Endothelial cell of umbilical vein (primary cell): ENCODE data around the gene NSD2. TPM values are rescaled to one million over a fixed set of nuclear protein-coding genes. Genes with fewer than 3 reads are reported as not detected.

Experiments used
- BruUV-seq: library from RNA; stranded (reverse); fragments of 400-500 nt; replicated peaks from 2 replicates; lab custom pipeline; 2021; lab: Mats Ljungman, UMichigan
- CTCF ChIA-PET: fragments of 300-600, 350-600 bp; sonication (Branson Sonifier 250); formaldehyde crosslinking; loops from one replicate; lab custom pipeline; 2021; ENCODE audit warnings: antibody characterized with exemption, inconsistent platforms; lab: Charles Lee
- POLR2A ChIA-PET: fragments of 300-600, 350-600 bp; sonication (Branson Sonifier 250); formaldehyde crosslinking; loops from one replicate; lab custom pipeline; 2021; ENCODE audit warnings: antibody characterized with exemption, inconsistent platforms; lab: Charles Lee
- DNase-seq: peaks from one replicate; pipeline ENCODE4 v3.0.0-alpha.2; 2011; ENCODE audit warnings: low read depth, low spot score
- FAIRE-seq: peaks from 2 replicates; lab custom pipeline; 2011; peaks lifted over from hg19 to GRCh38; lab: Jason Lieb, UNC
- H2AFZ ChIP-seq: 2 replicates; pipeline ENCODE4 v1.6.0; 2012; ENCODE audit warnings: low read depth, low read length, control low read depth, inconsistent platforms
- H3K27ac ChIP-seq: 2 replicates; pipeline ENCODE4 v1.5.1; 2011; ENCODE audit warnings: low read depth, mild to moderate bottlenecking, control low read depth, low read length, moderate library complexity; ENCODE audit not compliant: insufficient read depth
- H3K27me3 ChIP-seq, 2 experiments: 2 replicates each; pipeline versions ENCODE4 v1.6.0 to v1.6.1; 2011; ENCODE audit warnings: low read length in 2 of 2, mixed read lengths in 1 of 2; ENCODE audit not compliant: control insufficient read depth in 2 of 2, insufficient read depth in 2 of 2
- H3K36me3 ChIP-seq, 2 experiments: 2 replicates in 1 of 2; 3 replicates in 1 of 2; pipeline ENCODE4 v1.5.1; 2011; ENCODE audit warnings: low read length in 2 of 2, mild to moderate bottlenecking in 1 of 2, moderate library complexity in 1 of 2; ENCODE audit not compliant: control insufficient read depth in 2 of 2, insufficient read depth in 2 of 2; ENCODE audit errors: extremely low read depth in 1 of 2
- H3K4me1 ChIP-seq: 3 replicates; pipeline ENCODE4 v1.5.1; 2011; ENCODE audit warnings: mild to moderate bottlenecking, low read length; ENCODE audit not compliant: control insufficient read depth, insufficient read depth; ENCODE audit errors: extremely low read depth
- H3K4me2 ChIP-seq: 2 replicates; pipeline ENCODE4 v1.6.1; 2011; ENCODE audit warnings: low read length, control low read depth, mixed read lengths; ENCODE audit not compliant: insufficient read depth
- H3K4me3 ChIP-seq, 3 experiments: fragments of 200-600 bp in 1 of 3; sonication (generic), shearing (Covaris generic) in 1 of 3; replicated peaks in 1 of 3; 2 replicates each; pipeline ENCODE4 v1.5.1; 2011 to 2016; ENCODE audit warnings: control low read depth in 3 of 3, low read length in 3 of 3, mild to moderate bottlenecking in 2 of 3, inconsistent platforms in 1 of 3, low read depth in 1 of 3, moderate library complexity in 1 of 3; ENCODE audit not compliant: insufficient read depth in 1 of 3
- H3K79me2 ChIP-seq: 2 replicates; pipeline ENCODE4 v1.6.0; 2012; ENCODE audit warnings: low read length, inconsistent platforms; ENCODE audit not compliant: control insufficient read depth, insufficient read depth
- H3K9ac ChIP-seq: replicated peaks from 2 replicates; pipeline ENCODE3; 2011; ENCODE audit warnings: low read length, control low read depth; ENCODE audit not compliant: insufficient read depth; ENCODE audit errors: extremely low read depth
- H3K9me1 ChIP-seq: replicated peaks from 3 replicates; pipeline ENCODE4 v1.6.0; 2011; ENCODE audit warnings: mild to moderate bottlenecking, low read length; ENCODE audit not compliant: control insufficient read depth, insufficient read depth; ENCODE audit errors: extremely low read depth
- H3K9me3 ChIP-seq: replicated peaks from 2 replicates; pipeline ENCODE4 v1.5.1; 2012; ENCODE audit warnings: low read length, inconsistent platforms; ENCODE audit not compliant: control insufficient read depth, insufficient read depth
- H4K20me1 ChIP-seq: replicated peaks from 2 replicates; pipeline ENCODE3; 2011; ENCODE audit warnings: mild to moderate bottlenecking, low read length; ENCODE audit not compliant: control insufficient read depth, insufficient read depth; ENCODE audit errors: extremely low read depth
- CTCF ChIP-seq, 2 donors: IDR thresholded peaks; 1 replicate in 1 of 2; 2 replicates in 1 of 2; pipeline ENCODE4 v1.5.1; 2011; ENCODE audit warnings: low read length in 2 of 2, mild to moderate bottlenecking in 2 of 2, moderate library complexity in 2 of 2, control low read depth in 1 of 2, inconsistent platforms in 1 of 2, low read depth in 1 of 2; ENCODE audit not compliant: insufficient read depth in 1 of 2; ENCODE audit errors: extremely low read depth in 1 of 2
- EZH2 ChIP-seq: IDR thresholded peaks from 2 replicates; pipeline ENCODE4 v1.6.1; 2012; ENCODE audit warnings: borderline replicate concordance, low read depth, mild to moderate bottlenecking, moderate library complexity, low read length, inconsistent platforms; ENCODE audit not compliant: severe bottlenecking
- FOS ChIP-seq: IDR thresholded peaks from 2 replicates; pipeline ENCODE4 v1.6.1; 2011; ENCODE audit warnings: mild to moderate bottlenecking, low read length, moderate library complexity, borderline replicate concordance; ENCODE audit not compliant: insufficient read depth
- GATA2 ChIP-seq: IDR thresholded peaks from 2 replicates; pipeline ENCODE4 v1.7.0; 2011; ENCODE audit warnings: low read depth, mild to moderate bottlenecking, moderate library complexity, mixed read lengths, low read length; ENCODE audit not compliant: insufficient read length, insufficient read depth
- JUN ChIP-seq: IDR thresholded peaks from 2 replicates; pipeline ENCODE4 v1.6.1; 2011; ENCODE audit warnings: borderline replicate concordance, low read depth; ENCODE audit not compliant: insufficient read length, insufficient read depth
- MYC ChIP-seq: IDR thresholded peaks from one replicate; pipeline ENCODE4 v1.6.1; 2011; ENCODE audit warnings: mild to moderate bottlenecking, low read depth, low read length
- POLR2A ChIP-seq: IDR thresholded peaks from 2 replicates; pipeline ENCODE4 v1.6.1; 2012; ENCODE audit warnings: low read depth, mild to moderate bottlenecking, control low read depth, low read length
- POLR2AphosphoS5 ChIP-seq: IDR thresholded peaks from 2 replicates; pipeline ENCODE4 v1.6.1; 2012; ENCODE audit warnings: low read depth, mild to moderate bottlenecking, control low read depth, low read length, moderate library complexity; ENCODE audit not compliant: insufficient read depth
- dilution Hi-C: fragments of 300-500 bp; cut with MboI; formaldehyde crosslinking; loops from one replicate; pipeline ENCODE4 v1.15.0; 2019; ENCODE audit warnings: low sequenced_read_pairs; ENCODE audit not compliant: extremely low pct_ligation_motif_present
- intact Hi-C: fragments of 100-400 bp; cut with micrococcal nuclease; formaldehyde crosslinking; loops from one replicate; pipeline ENCODE4 v1.10.0; 2022
- polyA plus RNA-seq, 4 experiments: library from polyadenylated mRNA; depleted of rRNA in 3 of 4; stranded (reverse) in 3 of 4; unstranded in 1 of 4; fragments of >200 nt; gene quantifications; 2 replicates each; pipeline versions ENCODE4 v1.2.1 to v1.2.3, GENCODE V29; 2011 to 2012; ENCODE audit warnings: missing spikeins in 1 of 4
- total RNA-seq: library from RNA; stranded (reverse); gene quantifications from 2 replicates; pipeline ENCODE4 v1.2.3, GENCODE V29; 2021
- TF ChIP-seq, protein P1 (sequence below): IDR thresholded peaks from 2 replicates; pipeline ENCODE4 v1.6.1; 2011; ENCODE audit not compliant: insufficient read depth, insufficient read length

The NSD2 gene
- total and polyA plus RNA-seq, 2 donors (not counting 3 experiments of a cell fraction or from before 2014, with no cell fraction given): 31.3 to 171 TPM

DNA sequence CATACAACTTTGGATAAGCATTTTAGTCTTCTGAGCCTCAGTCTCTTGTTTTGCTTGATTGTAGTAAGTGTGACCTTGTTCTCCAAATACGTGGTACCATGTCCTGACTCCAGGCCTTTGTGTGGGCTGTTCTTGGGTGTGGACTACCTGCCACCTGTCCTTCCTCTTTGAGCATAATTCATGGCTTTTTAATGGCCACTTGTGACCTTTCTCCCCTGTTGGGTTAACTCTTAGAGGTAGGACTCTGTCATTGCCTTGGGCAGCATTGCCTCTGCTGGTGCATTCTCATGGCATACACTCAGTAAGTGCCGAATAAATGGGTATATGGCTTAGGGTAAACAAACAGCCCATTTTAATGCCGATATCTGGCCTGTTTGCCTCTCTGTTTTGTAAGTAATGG, 3.0 kb downstream of the NSD2 start:
- CTCF ChIA-PET: interaction anchor here (2.6 to 4.8 kb wide), 2 partner anchors 13 to 25 kb away, joined by 8 to 28 read pairs; no protein-coding TSS in a partner anchor
- dilution Hi-C loops: no loop called here
- Histone ChIP-seq H4K20me1 (peaks cover 7% of the 10 kb centered on the region), H3K9ac (no peak overlapping the region), H3K4me3 (no peak overlapping the region), H3K9me3 (no peaks in the 10 kb centered on the region), H3K36me3 (no peaks in the 10 kb centered on the region), H3K27ac (no peak overlapping the region), H3K9me1 (no peaks in the 10 kb centered on the region), H2AFZ (no peak overlapping the region), H3K27me3 (no peaks in the 10 kb centered on the region), H3K79me2 (peaks cover 73% of the 10 kb centered on the region), H3K4me1 (peaks cover 17% of the 10 kb centered on the region), H3K4me2 (peak overlapping the region; percentile 9)
- no TSS peak for BruUV-seq
- FAIRE-seq (no peak), DNase-seq (no peak)
- intact Hi-C loops: no loop called here
- TF ChIP-seq MYC (no peak), POLR2A (no peak), GATA2 (no peak), EZH2 (no peak), FOS (no peak), JUN (no peak)
- POLR2A ChIA-PET: no interaction called here

DNA sequence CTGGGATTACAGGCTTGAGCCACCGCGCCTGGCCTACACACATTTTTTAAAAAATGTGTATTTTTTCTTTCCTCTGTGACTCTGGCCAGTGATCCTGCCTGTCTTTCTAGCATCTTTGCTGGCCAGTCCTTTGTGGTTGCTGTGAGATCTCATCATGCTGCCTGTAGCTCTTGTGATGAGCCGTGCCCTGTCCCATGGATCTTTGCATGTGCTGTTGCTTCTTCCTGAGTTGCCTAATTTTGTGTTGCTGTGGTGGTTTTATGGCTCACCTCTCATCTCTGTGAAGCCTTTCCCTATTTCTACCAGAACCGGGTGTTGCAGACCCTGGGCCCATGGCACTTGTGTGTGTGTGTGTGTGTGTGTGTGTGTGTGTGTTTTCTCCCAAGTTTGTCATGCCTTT, 8.3 kb downstream of the NSD2 start:
- CTCF ChIA-PET: interaction anchor here (0.6 to 0.8 kb wide), 2 partner anchors 19 to 21 kb away, joined by 3 read pairs; no protein-coding TSS in a partner anchor

More for the DNA sequence above, 8.3 kb downstream of the NSD2 start:
- no TSS peak for BruUV-seq
- Histone ChIP-seq H4K20me1 (peaks cover 8% of the 10 kb centered on the region), H3K9me1 (no peaks in the 10 kb centered on the region), H3K4me3 (no peak overlapping the region), H3K79me2 (peaks cover 97% of the 10 kb centered on the region), H3K4me2 (no peak overlapping the region), H3K36me3 (no peaks in the 10 kb centered on the region), H3K27me3 (no peaks in the 10 kb centered on the region), H2AFZ (no peak overlapping the region), H3K4me1 (no peaks in the 10 kb centered on the region), H3K27ac (no peak overlapping the region), H3K9me3 (no peaks in the 10 kb centered on the region), H3K9ac (no peak overlapping the region)
- POLR2A ChIA-PET: no interaction called here
- FAIRE-seq (no peak), DNase-seq (no peak)
- no peak for TF ChIP-seq CTCF (IDR thresholded peaks at IDR 0.05; ENCODE audit: extremely low read depth in 1 of 2, insufficient read depth in 1 of 2, low read depth in 1 of 2, low read length in 2 of 2)
- no peak for TF ChIP-seq MYC
- TF ChIP-seq FOS: no peak
- TF ChIP-seq, protein P1, sequence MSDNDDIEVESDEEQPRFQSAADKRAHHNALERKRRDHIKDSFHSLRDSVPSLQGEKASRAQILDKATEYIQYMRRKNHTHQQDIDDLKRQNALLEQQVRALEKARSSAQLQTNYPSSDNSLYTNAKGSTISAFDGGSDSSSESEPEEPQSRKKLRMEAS: no peak
- no peak for TF ChIP-seq EZH2
- no peak for TF ChIP-seq JUN
- TF ChIP-seq POLR2A: no peak
- no peak for TF ChIP-seq POLR2AphosphoS5
- TF ChIP-seq GATA2: no peak
- dilution Hi-C loops: no loop called here
- intact Hi-C loops: no loop called here
